ENCODE measurements around the gene UQCC5.

UQCC5 gene, protein sequence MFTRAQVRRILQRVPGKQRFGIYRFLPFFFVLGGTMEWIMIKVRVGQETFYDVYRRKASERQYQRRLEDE

DNA sequence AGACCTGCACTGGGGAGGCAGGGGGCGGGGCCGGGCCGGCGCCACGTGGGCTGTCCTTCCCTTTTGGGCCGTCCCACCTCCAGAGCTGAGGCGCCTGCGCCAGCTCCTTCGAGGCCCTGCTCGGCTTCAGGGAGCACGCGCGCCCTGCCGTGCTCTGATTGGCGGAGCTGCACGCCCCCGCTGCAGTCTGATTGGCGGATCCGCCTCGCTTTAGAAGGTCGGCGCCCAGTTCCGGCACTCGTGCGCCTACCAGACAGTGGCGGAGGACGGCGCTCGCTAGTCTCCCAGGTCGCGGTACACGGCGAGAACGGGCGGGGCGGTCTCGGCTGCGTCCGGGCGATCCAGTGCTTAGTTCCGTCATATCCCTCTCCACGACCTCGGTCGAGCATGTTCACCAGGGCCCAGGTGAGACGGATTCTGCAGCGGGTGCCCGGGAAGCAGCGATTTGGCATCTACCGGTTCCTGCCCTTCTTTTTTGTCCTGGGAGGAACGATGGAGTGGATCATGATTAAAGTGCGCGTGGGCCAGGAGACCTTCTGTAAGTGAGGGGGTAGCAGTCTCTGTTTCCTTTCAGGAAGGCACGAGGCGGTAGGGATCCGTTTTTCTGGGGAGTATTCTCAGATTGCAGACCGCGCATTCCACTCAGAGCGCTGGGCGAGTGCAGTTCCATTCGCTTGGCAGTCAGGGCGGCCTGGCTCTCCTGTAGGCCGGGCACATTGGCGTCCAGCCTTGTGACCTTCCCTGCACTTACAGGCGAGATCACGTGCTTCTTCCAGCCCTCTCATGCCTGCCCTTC lies at the start of gene UQCC5:
TSS of gene UQCC5 (plus strand) at position 237 of the 796 bp plus-strand sequence. CDS start at position 388, 151 bp downstream.
- peaks cover 48% of the 10 kb centered on the region for H3K36me3 Mint-ChIP-seq (ENCODE audit: low read depth)
- H3K27ac Mint-ChIP-seq: peak within 1 kb of the TSS; percentile 91
- H3K27me3 Mint-ChIP-seq: peaks cover 2% of the 10 kb centered on the region
- peak within 1 kb of the TSS; percentile 80 for H3K4me3 Mint-ChIP-seq
- intact Hi-C loops (cut with micrococcal nuclease): loop anchor here (1.0 to 5.0 kb wide), 3 partner anchors 38 to 79 kb away; partner anchors contain the start of gene NISCH
- peaks cover 67% of the 10 kb centered on the region for H3K4me1 Mint-ChIP-seq (ENCODE audit: low read depth)
- H3K9me3 Mint-ChIP-seq: no peaks in the 10 kb centered on the region

DNA sequence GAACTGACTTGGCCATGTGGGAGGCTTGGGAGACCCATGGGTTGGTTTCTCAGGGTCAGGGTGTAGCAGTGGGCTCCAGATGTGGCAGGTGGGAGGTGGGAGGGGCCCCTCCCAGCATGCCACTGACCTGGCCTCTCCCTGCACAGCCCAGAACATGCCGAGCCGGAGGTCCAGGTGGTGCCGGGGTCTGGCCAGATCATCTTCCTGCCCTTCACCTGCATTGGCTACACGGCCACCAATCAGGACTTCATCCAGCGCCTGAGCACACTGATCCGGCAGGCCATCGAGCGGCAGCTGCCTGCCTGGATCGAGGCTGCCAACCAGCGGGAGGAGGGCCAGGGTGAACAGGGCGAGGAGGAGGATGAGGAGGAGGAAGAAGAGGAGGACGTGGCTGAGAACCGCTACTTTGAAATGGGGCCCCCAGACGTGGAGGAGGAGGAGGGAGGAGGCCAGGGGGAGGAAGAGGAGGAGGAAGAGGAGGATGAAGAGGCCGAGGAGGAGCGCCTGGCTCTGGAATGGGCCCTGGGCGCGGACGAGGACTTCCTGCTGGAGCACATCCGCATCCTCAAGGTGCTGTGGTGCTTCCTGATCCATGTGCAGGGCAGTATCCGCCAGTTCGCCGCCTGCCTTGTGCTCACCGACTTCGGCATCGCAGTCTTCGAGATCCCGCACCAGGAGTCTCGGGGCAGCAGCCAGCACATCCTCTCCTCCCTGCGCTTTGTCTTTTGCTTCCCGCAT lies 49.2 kb upstream of the UQCC5 start:
- H3K27ac Mint-ChIP-seq: peak overlapping the region; percentile 11
- intact Hi-C loops (cut with micrococcal nuclease): no loop called here

DNA sequence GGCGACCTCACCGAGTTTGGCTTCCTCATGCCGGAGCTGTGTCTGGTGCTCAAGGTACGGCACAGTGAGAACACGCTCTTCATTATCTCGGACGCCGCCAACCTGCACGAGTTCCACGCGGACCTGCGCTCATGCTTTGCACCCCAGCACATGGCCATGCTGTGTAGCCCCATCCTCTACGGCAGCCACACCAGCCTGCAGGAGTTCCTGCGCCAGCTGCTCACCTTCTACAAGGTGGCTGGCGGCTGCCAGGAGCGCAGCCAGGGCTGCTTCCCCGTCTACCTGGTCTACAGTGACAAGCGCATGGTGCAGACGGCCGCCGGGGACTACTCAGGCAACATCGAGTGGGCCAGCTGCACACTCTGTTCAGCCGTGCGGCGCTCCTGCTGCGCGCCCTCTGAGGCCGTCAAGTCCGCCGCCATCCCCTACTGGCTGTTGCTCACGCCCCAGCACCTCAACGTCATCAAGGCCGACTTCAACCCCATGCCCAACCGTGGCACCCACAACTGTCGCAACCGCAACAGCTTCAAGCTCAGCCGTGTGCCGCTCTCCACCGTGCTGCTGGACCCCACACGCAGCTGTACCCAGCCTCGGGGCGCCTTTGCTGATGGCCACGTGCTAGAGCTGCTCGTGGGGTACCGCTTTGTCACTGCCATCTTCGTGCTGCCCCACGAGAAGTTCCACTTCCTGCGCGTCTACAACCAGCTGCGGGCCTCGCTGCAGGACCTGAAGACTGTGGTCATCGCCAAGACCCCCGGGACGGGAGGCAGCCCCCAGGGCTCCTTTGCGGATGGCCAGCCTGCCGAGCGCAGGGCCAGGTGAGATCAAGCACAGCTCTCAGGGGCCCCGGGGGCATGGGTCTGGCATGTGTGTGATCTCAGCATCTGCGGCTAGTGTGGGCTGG lies 48.4 kb upstream of the UQCC5 start:
- Mint-ChIP-seq H3K9me3 (no peaks in the 10 kb centered on the region), H3K4me1 (ENCODE audit: low read depth) (peaks cover 66% of the 10 kb centered on the region), H3K27ac (no peak overlapping the region), H3K27me3 (no peaks in the 10 kb centered on the region), H3K36me3 (ENCODE audit: low read depth) (peaks cover 100% of the 10 kb centered on the region), H3K4me3 (no peak overlapping the region)
- intact Hi-C loops (cut with micrococcal nuclease): no loop called here

More for the DNA sequence above, 49.2 kb upstream of the UQCC5 start:
- H3K27me3 Mint-ChIP-seq: no peaks in the 10 kb centered on the region
- peaks cover 100% of the 10 kb centered on the region for H3K36me3 Mint-ChIP-seq (ENCODE audit: low read depth)
- H3K4me3 Mint-ChIP-seq: no peak overlapping the region
- H3K9me3 Mint-ChIP-seq: no peaks in the 10 kb centered on the region
- H3K4me1 Mint-ChIP-seq (ENCODE audit: low read depth): peaks cover 63% of the 10 kb centered on the region

DNA sequence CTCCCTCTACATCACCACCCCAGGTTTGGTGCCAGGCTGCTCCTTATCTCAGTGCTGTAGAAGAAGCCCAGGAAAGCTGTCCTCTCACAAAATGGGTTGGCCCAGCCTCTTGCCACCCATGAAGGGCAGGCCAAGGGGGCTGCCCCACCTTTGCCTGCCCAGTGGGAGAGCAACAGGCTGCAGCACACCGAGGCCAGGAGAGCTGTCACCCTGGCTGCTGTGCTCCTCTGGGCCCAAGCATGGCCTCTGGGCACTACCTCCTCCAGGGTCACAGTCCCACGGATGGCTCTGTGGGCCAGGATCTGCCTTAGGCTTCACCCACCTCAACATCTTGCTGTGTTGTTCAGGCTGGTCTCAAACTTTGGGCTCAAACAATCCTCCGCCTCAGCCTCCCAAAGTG lies 47.7 kb upstream of the UQCC5 start:
- intact Hi-C loops (cut with micrococcal nuclease): no loop called here
- Mint-ChIP-seq H3K27me3 (no peaks in the 10 kb centered on the region), H3K36me3 (ENCODE audit: low read depth) (peaks cover 100% of the 10 kb centered on the region)

DNA sequence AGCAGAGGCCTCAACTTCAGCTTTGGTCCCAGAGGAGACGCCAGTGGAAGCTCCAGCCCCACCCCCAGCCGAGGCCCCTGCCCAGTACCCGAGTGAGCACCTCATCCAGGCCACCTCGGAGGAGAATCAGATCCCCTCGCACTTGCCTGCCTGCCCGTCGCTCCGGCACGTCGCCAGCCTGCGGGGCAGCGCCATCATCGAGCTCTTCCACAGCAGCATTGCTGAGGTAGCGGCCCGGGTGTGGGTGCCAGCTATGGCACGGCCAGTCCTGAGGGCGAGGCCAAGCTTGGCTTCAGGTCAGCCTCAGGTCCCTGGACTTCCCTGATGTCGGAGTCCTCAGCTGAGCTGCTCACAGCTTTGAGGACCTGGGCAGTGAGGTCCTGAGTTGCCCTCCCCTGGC lies 47.0 kb upstream of the UQCC5 start:
- H3K9me3 Mint-ChIP-seq: no peaks in the 10 kb centered on the region
- peaks cover 94% of the 10 kb centered on the region for H3K36me3 Mint-ChIP-seq (ENCODE audit: low read depth)
- no peak overlapping the region for H3K4me3 Mint-ChIP-seq
- H3K4me1 Mint-ChIP-seq (ENCODE audit: low read depth): peaks cover 73% of the 10 kb centered on the region
- H3K27me3 Mint-ChIP-seq: no peaks in the 10 kb centered on the region
- intact Hi-C loops (cut with micrococcal nuclease): no loop called here
- H3K27ac Mint-ChIP-seq: peak overlapping the region; percentile 97

More for the DNA sequence above, 47.7 kb upstream of the UQCC5 start:
- no peaks in the 10 kb centered on the region for H3K9me3 Mint-ChIP-seq
- H3K27ac Mint-ChIP-seq: peak overlapping the region; percentile 97
- peaks cover 67% of the 10 kb centered on the region for H3K4me1 Mint-ChIP-seq (ENCODE audit: low read depth)
- H3K4me3 Mint-ChIP-seq: no peak overlapping the region

DNA sequence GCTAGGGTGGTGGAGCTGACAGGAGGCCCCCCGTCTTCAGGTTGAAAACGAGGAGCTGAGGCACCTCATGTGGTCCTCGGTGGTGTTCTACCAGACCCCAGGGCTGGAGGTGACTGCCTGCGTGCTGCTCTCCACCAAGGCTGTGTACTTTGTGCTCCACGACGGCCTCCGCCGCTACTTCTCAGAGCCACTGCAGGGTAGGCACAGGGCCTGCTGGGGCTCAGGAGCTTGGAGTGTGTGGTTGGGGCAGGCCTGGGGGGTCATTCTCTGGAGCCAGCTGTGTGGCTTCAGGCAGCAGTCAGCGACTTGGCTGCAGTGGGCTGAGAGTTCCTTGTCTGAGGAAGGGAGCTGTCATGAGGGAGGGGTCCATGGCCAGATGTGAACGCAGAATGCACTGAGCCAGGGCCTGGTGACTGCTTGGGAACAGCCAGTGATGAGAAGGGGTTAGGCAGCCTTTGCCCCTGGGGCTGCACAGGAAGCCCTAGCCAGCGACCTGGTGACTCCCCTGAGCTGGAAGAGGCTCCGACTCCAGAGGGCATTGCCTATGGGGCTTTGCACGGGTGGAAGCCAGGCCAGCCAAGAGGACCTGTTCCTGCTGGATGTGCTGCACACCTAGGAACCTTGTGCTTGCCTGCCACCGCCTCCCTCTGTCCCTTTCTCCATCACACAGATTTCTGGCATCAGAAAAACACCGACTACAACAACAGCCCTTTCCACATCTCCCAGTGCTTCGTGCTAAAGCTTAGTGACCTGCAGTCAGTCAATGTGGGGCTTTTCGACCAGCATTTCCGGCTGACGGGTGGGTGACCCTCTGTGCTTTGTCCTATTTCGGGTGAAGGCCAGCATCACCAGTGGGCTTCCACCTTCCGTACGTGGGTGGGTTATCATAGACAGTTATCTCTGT lies 46.1 kb upstream of the UQCC5 start:
- H3K27ac Mint-ChIP-seq: peak overlapping the region; percentile 97
- no peaks in the 10 kb centered on the region for H3K27me3 Mint-ChIP-seq
- H3K4me1 Mint-ChIP-seq (ENCODE audit: low read depth): peaks cover 70% of the 10 kb centered on the region
- intact Hi-C loops (cut with micrococcal nuclease): no loop called here
- no peaks in the 10 kb centered on the region for H3K9me3 Mint-ChIP-seq
- H3K36me3 Mint-ChIP-seq (ENCODE audit: low read depth): peaks cover 92% of the 10 kb centered on the region
- peak overlapping the region; percentile 64 for H3K4me3 Mint-ChIP-seq

DNA sequence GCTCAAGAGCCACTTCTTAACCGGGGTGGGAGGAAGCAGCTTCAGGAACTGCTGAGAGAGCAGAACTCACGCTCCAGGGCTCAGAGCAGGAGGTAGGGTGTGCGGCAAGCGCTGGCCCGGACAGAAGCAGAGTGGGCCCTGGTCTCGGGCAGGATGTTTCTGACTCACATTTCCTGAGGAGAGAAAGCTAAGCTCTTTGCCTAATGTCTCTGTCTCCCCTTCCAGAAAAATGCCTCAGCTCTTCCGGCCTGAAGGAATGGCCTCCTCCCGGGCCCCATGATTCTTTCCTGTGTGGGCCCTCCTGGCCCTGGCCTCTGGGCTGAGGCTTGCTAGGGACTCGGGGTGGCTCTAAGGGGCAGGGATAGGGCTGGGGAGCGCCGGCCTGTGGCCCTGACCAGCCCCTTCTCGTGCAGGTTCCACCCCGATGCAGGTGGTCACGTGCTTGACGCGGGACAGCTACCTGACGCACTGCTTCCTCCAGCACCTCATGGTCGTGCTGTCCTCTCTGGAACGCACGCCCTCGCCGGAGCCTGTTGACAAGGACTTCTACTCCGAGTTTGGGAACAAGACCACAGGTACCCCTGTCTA lies 45.4 kb upstream of the UQCC5 start:
- Mint-ChIP-seq H3K4me1 (ENCODE audit: low read depth) (peaks cover 69% of the 10 kb centered on the region), H3K27ac (peak overlapping the region; percentile 97), H3K36me3 (ENCODE audit: low read depth) (peaks cover 92% of the 10 kb centered on the region), H3K9me3 (no peaks in the 10 kb centered on the region), H3K27me3 (no peaks in the 10 kb centered on the region), H3K4me3 (peak overlapping the region; percentile 64)
- intact Hi-C loops (cut with micrococcal nuclease): no loop called here

DNA sequence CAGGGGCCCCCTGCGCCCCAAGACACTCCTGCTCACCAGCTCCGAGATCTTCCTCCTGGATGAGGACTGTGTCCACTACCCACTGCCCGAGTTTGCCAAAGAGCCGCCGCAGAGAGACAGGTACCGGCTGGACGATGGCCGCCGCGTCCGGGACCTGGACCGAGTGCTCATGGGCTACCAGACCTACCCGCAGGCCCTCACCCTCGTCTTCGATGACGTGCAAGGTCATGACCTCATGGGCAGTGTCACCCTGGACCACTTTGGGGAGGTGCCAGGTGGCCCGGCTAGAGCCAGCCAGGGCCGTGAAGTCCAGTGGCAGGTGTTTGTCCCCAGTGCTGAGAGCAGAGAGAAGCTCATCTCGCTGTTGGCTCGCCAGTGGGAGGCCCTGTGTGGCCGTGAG lies 44.3 kb upstream of the UQCC5 start:
- peak overlapping the region; percentile 97 for H3K27ac Mint-ChIP-seq
- peaks cover 79% of the 10 kb centered on the region for H3K4me1 Mint-ChIP-seq (ENCODE audit: low read depth)
- intact Hi-C loops (cut with micrococcal nuclease): no loop called here
- no peak overlapping the region for H3K4me3 Mint-ChIP-seq
- no peaks in the 10 kb centered on the region for H3K27me3 Mint-ChIP-seq
- H3K36me3 Mint-ChIP-seq (ENCODE audit: low read depth): peaks cover 92% of the 10 kb centered on the region
- no peaks in the 10 kb centered on the region for H3K9me3 Mint-ChIP-seq

DNA sequence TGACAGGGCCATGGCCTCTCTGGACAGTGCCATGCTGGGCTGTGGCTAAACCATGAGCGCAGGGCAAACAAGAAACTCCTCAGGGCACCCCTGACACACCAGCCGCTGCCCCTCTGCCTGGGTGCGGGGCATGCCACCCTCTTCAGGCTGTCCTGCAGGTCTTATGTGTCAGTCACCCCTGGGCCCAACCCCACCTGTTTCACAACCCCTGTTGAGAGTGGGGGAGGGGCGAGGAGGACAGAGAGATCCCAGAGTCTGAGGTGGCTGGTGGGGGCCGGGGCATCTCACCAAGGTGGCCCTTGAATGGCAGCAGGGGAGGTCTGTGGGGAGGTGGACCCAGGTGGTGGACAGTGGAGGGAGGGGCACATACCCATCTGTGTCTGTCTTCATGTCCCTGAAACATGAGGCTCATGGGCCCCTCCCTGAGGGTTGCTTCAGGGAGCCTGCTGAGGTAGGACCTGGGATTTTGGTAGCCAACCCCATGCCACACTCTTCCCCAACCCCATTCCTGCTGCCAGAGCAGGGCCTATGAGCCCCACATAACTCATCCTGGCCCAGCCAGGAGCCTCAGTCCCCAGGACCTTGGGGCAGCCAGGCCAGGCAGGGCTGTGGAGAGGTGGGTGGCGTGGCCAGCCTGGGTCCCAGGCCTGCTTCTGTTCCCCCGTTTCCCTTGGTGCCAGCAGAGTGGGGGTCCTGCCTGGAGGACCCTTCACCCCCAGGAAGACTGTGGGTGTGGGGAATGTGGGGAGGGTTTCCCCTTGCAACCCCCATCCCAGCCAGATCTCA lies 43.0 kb upstream of the UQCC5 start:
- no peak overlapping the region for H3K4me3 Mint-ChIP-seq
- no peaks in the 10 kb centered on the region for H3K27me3 Mint-ChIP-seq
- no peaks in the 10 kb centered on the region for H3K9me3 Mint-ChIP-seq
- H3K4me1 Mint-ChIP-seq (ENCODE audit: low read depth): peaks cover 88% of the 10 kb centered on the region
- peak overlapping the region; percentile 97 for H3K27ac Mint-ChIP-seq
- intact Hi-C loops (cut with micrococcal nuclease): no loop called here
- peaks cover 92% of the 10 kb centered on the region for H3K36me3 Mint-ChIP-seq (ENCODE audit: low read depth)

DNA sequence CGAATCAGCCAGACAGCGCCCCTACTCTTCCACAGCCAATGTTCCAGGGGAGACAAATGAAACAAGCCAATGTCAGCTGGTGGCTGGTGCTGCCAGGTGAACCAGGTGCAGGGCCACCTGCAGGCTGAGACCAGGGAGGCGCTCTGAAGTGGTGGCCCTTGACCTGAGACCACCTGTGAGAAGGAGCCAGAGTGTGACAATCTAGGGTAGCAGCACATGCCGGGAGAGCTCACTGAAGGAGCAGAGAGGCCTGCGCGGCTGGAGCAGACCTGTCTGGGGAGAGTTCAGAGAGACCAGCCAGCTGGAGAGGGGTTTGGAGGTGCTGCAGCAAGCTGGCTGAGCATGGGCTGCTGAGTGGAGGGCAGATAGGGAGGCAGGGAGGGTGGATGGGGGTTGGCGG lies 42.0 kb upstream of the UQCC5 start:
- H3K27me3 Mint-ChIP-seq: no peaks in the 10 kb centered on the region
- H3K27ac Mint-ChIP-seq: peak overlapping the region; percentile 97
- intact Hi-C loops (cut with micrococcal nuclease): no loop called here
- H3K9me3 Mint-ChIP-seq: no peaks in the 10 kb centered on the region
- H3K36me3 Mint-ChIP-seq (ENCODE audit: low read depth): peaks cover 90% of the 10 kb centered on the region
- H3K4me1 Mint-ChIP-seq (ENCODE audit: low read depth): peaks cover 92% of the 10 kb centered on the region
- H3K4me3 Mint-ChIP-seq: peak overlapping the region; percentile 88

DNA sequence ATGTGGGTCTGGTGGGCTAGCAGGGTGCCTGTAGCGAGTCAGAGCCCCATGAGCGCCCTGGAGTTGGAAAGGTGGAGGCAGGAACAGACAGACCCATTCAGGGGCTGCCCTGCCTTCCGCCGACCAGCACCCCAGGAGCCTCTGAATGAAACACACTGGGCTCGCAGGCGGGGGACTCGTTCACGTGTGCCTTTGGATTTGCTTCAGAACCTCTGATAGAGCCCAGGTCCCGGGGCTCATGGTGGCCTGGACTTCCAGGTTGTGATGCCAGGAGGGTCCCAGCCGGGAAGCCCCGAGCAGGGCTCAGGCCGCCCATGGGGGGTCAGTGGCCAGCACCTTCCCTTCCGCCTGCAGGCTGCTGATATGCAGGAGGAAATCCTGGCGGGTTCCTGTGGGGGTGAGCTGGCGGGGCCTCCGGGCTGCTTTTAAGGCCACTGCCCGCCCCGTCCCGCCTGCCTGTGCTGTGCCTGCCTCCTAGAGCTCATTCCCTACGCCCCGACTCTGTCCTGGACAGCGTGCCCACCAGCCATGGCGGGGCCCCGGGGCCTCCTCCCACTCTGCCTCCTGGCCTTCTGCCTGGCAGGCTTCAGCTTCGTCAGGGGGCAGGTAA lies 41.4 kb upstream of the UQCC5 start, which contains the start of gene STAB1:
TSS of gene STAB1 (plus strand) at position 453 of the 610 bp plus-strand sequence. CDS start at position 529, 76 bp downstream.
- Mint-ChIP-seq H3K4me3 (peak within 1 kb of the TSS; percentile 88), H3K9me3 (no peaks in the 10 kb centered on the region), H3K27ac (peak within 1 kb of the TSS; percentile 97), H3K36me3 (ENCODE audit: low read depth) (peaks cover 90% of the 10 kb centered on the region), H3K4me1 (ENCODE audit: low read depth) (peaks cover 90% of the 10 kb centered on the region), H3K27me3 (no peaks in the 10 kb centered on the region)
- intact Hi-C loops (cut with micrococcal nuclease): no loop called here

Data from dendritic cell treated with granulocyte-macrophage colony-stimulating factor and Interleukin-4, amounts not matched to agents 40 ng/mL and 50 ng/mL, for 4 days (primary cell).